Measurements from ENCODE around the gene FUZ.

The FUZ gene

DNA sequence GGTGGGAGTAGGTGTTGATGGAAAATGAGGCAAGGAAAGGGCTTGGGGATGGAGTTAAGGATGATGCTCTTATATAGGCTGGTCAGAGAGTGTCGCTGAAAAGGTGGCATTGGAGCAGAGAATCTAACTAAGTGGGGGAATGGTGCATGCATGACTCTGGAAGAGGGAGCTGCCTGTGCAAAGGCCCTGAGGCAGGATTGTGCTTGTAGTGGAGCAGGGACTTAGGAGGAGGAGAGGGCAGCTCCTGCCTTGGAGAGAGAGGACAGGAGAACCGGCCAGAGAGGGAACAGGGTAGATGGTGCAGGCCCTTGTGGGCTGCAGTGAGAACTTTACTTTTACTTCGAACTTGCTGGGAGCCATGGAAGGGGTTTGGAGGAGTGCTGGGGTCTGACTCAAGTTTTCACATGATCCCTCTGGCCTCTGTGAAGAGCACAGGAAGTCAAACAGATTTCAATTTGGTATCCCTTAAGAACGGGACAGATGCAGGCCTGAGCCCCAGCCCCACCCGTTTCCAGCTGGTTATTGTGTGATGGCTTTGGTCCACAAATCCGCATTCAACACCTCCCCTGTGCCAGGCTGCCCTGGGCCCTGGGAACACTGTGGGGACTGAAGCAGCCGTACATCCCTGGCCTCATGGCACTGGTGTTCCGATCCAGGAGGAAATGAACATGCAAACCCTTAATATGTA, 39.3 kb downstream of the FUZ start:
- no peak for DNase-seq

- no peak for DNase-seq
These were observed 40.2 kb downstream of the FUZ start for GRCh38 chr19:49772850-49773432.

GRCh38 chr19:49771674-49772139, 41.4 kb downstream of the FUZ start:
- no peak for DNase-seq

DNA sequence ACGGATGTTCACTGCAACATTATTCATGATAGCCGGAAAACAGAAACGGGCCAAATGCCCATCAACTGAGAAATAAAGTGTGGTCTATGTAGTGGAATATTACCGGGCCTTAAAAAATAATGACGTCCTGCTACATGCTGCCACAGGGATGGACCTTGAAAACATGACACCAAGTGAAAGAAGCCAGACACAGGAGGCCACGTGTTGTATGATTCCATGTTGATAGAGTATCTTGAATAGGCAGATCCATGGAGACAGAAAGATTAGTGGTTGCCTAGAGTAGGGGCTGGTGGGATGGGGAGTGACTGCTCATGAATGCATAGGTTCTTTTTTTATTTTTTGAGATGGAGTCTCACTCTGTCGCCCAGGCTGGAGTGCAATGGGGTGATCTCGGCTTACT, 42.6 kb downstream of the FUZ start:
- DNase-seq, result no peak

DNA sequence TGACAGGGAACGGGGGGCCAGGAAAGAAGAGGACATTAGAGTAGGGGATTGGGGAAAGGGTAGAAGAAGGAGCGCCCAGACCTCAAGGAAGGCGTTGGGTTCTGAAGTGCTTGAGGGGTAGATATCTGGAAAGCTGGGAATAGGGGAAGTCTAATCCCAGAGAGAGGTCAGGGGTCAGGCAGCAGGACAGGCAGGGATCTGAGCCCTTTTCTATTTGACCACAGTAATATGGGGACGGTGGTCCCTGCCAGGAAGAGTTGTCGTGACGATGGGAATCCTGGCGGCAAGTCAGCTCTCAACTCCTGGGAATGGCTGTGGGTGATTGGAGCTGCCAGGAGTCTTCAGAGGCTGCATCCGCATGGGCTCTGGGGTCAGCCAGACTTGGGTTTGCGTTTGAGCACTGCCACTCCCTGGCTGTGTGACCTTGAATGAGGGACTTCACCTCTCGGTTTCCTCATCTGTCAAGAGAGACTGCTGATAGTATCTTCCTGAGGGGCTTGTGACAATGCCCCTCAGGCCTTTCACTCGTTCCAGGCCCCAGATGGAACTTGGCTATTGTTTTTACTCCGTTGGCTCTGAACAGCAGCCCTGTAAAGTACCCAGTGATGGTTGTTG, 45.0 kb downstream of the FUZ start:
- no peak for DNase-seq

DNA sequence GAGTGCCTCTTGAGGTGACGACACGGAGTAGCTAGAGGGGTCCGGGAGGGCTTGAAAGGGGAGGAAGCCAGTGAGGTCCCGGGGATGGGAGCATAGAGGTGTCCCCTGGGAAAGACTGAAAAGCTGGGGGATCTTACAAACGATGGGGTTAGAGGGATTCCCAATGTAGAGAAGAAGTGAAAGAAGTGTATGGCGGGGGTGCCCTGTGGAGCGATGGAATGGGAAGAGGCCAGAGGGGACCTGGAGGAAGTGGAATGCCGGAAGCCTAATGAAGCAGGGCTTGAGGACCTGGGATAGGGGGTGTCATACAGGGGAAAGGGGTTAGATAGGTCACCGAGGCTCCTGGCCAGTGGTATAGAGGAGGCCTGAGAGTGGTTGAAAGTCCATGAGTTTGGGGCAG, 45.7 kb downstream of the FUZ start:
- DNase-seq, result no peak

- no peak for DNase-seq
These were observed 46.2 kb downstream of the FUZ start, which contains the start of gene AP2A1 for GRCh38 chr19:49766930-49767299. Gene AP2A1 (plus strand): TSS chr19:49767001. CDS start chr19:49767134, 133 bp downstream.

GRCh38 chr19:49766007-49766929, 46.8 kb downstream of the FUZ start:
- DNase-seq, result peak; percentile 100

GRCh38 chr19:49764341-49764740, 48.8 kb downstream of the FUZ start:
- no peak for DNase-seq

DNA sequence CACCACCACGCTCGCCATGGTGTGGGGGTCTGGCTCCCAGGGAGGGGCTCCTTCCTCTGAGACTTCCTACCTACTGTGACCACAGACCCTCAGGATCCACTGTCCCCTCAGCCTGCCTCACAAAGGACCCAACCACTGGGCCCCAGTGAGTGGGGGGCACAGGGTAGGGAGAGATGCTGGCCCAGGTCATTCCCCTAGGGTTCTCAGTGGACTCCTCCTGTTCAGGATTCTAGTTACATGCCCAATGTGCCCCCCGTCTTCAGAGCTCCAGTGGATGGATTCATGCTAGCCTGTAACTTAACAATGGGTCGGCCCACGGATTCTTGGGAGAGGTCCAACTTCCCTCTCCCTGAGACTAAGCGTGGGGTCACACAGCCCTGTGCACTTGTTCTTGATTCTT, 49.9 kb downstream of the FUZ start, which contains the start of gene TSKS:
TSS of gene TSKS (minus strand) at position 77 of the 400 bp plus-strand sequence. CDS start at position 18, 59 bp downstream.
- no peak for DNase-seq

DNA sequence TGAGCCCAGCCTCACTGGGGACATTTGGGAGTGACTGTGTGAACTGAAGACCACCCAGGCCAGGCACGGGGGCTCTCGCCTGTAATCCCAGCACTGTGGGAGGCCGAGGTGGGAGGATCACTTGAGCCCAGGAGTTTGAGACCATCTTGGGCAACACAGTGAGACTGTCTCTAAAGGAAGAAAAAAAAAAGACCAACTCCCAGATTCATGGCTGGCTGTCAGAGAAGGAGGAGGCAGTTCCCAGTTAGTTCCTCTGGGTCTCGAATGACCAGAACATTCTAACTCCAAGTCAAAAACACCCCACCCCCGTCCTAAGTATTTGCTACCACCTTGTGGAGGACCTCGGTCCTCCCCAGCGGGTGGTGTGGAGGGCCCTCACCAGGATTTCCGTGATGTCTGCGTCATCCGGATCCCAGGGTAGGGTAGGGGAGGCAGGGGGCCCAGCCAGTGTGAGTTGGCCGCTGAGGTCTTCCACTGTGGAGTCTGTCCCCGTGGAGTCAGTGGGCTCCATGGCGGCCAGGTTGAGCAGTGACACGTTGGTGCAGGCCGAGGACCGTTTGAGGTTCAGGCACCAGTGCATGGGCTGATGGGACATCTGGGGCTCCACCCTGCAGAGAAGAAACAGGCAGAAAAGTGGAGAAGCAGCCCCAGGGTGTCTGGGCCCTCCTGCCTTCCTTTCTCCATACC, 51.3 kb downstream of the FUZ start:
- peak; percentile 29 for DNase-seq

- DNase-seq, result no peak
These were observed 51.9 kb downstream of the FUZ start for GRCh38 chr19:49761249-49761624.

- DNase-seq, result no peak
These were observed 54.8 kb downstream of the FUZ start for GRCh38 chr19:49758292-49758691.
